AG04450 (cell line): ENCODE measurements around the gene PSME3. TPM values are rescaled to one million over a fixed set of nuclear protein-coding genes. Genes with fewer than 3 reads are reported as not detected.

ENCODE experiments used
- CTCF ChIA-PET: fragments of 300-600, 350-600 bp; formaldehyde crosslinking; extraction: SDS; loops from one replicate; lab custom pipeline; 2022; ENCODE audit warnings: antibody characterized with exemption, inconsistent platforms; lab: Charles Lee
- POLR2A ChIA-PET: fragments of 350-600 bp; formaldehyde crosslinking; extraction: SDS; loops from one replicate; lab custom pipeline; 2021; ENCODE audit warnings: antibody characterized with exemption, inconsistent platforms; lab: Yijun Ruan, JAX
- DNase-seq: peaks from one replicate; pipeline ENCODE4 v3.0.0-alpha.2; 2011; ENCODE audit warnings: low read depth, low spot score
- H3K27ac ChIP-seq: one replicate; pipeline ENCODE4 v1.5.1; 2012; ENCODE audit warnings: low read depth, low read length, control low read depth
- H3K27me3 ChIP-seq: one replicate; pipeline ENCODE4 v1.6.0; 2012; ENCODE audit warnings: low read length; ENCODE audit not compliant: control insufficient read depth, insufficient read depth
- H3K4me3 ChIP-seq: 2 replicates; pipeline ENCODE4 v1.5.1; 2011; ENCODE audit warnings: mild to moderate bottlenecking, low read depth, low read length, control low read depth
- H3K9me3 ChIP-seq: 2 replicates; pipeline ENCODE4 v1.5.1; 2012; ENCODE audit warnings: low read length; ENCODE audit not compliant: control insufficient read depth, insufficient read depth
- CTCF ChIP-seq: IDR thresholded peaks from 2 replicates; pipeline ENCODE4 v1.5.1; 2011; ENCODE audit warnings: low read depth, low read length, control low read depth, inconsistent platforms
- polyA plus RNA-seq: library from polyadenylated mRNA; depleted of rRNA; stranded (reverse); fragments of >200 nt; gene quantifications from 2 replicates; pipeline ENCODE4 v1.2.3, GENCODE V29; 2011

Gene PSME3
- polyA plus RNA-seq, 1 experiment: 129 TPM

- CTCF ChIA-PET: interaction anchor here (0.6 to 4.4 kb wide), 12 partner anchors 9 to 153 kb away, joined by 3 to 98 read pairs (median 6); partner anchors contain the start of genes PSME3 and RPL27
- H3K27me3 ChIP-seq: no peaks in the 10 kb centered on the region
- no peak within 1 kb of the TSS for H3K4me3 ChIP-seq
- no peak within 1 kb of the TSS for H3K27ac ChIP-seq
- TF ChIP-seq CTCF: no peak
- POLR2A ChIA-PET: interaction anchor here (1.1 to 1.5 kb wide), 3 partner anchors 20 to 153 kb away, joined by 3 to 8 read pairs (median 3); partner anchors contain the start of genes BECN1 and RPL27
- H3K9me3 ChIP-seq: no peaks in the 10 kb centered on the region
- DNase-seq: no peak
These were observed 11.1 kb downstream of the PSME3 start, which contains the start of gene AOC2 for GRCh38 chr17:42844271-42844670. Gene AOC2 (plus strand): TSS chr17:42844580. CDS start chr17:42844627, 47 bp downstream.

DNA sequence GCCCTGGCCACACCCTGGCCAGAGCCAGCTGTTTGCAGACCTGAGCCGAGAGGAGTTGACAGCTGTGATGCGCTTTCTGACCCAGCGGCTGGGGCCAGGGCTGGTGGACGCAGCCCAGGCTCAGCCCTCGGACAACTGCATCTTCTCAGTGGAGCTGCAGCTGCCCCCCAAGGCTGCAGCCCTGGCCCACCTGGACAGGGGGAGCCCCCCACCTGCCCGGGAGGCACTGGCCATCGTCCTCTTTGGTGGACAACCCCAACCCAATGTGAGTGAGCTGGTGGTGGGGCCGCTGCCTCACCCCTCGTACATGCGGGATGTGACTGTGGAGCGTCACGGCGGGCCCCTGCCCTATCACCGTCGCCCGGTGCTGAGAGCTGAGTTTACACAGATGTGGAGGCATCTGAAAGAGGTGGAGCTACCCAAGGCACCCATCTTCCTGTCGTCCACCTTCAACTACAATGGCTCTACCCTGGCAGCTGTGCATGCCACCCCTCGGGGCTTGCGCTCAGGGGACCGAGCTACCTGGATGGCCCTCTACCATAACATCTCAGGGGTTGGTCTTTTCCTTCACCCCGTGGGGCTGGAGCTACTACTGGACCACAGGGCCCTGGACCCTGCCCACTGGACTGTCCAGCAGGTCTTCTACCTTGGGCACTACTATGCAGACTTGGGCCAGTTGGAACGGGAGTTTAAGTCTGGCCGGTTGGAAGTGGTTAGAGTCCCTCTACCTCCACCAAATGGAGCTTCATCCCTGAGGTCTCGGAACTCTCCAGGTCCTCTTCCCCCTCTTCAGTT, 11.8 kb downstream of the PSME3 start:
- no peak for TF ChIP-seq CTCF
- ChIA-PET POLR2A (interaction anchor here (1.1 to 1.5 kb wide), 3 partner anchors 21 to 153 kb away, joined by 3 to 8 read pairs (median 3); partner anchors contain the start of genes BECN1 and RPL27), CTCF (interaction anchor here (0.5 to 4.4 kb wide), 8 partner anchors 9 to 152 kb away, joined by 3 to 98 read pairs (median 4); no protein-coding TSS in a partner anchor)
- Histone ChIP-seq H3K4me3 (no peak overlapping the region), H3K27ac (no peak overlapping the region), H3K9me3 (no peaks in the 10 kb centered on the region), H3K27me3 (peaks cover 4% of the 10 kb centered on the region)
- DNase-seq: no peak

DNA sequence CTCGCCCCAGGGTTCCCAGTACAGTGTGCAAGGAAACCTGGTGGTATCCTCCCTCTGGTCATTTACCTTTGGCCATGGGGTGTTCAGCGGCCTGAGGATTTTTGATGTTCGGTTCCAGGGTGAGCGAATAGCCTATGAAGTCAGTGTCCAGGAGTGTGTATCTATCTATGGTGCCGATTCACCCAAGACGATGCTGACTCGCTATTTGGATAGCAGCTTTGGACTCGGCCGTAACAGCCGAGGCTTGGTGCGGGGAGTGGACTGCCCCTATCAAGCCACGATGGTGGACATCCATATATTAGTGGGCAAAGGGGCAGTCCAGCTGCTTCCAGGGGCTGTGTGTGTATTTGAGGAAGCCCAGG, 12.3 kb downstream of the PSME3 start:
- Histone ChIP-seq H3K4me3 (no peak overlapping the region), H3K27me3 (peaks cover 4% of the 10 kb centered on the region), H3K27ac (no peak overlapping the region), H3K9me3 (no peaks in the 10 kb centered on the region)
- no peak for TF ChIP-seq CTCF
- ChIA-PET POLR2A (interaction anchor here (1.5 kb wide), 1 partner anchor 83 kb away, joined by 8 read pairs; no protein-coding TSS in a partner anchor), CTCF (interaction anchor here (0.7 to 4.4 kb wide), 4 partner anchors 84 to 292 kb away, joined by 3 to 98 read pairs (median 35); no protein-coding TSS in a partner anchor)
- DNase-seq: no peak

- POLR2A ChIA-PET: interaction anchor here (1.5 kb wide), 1 partner anchor 83 kb away, joined by 8 read pairs; no protein-coding TSS in a partner anchor
- no peak for DNase-seq
- TF ChIP-seq CTCF: no peak
- no peak overlapping the region for H3K27ac ChIP-seq
- H3K27me3 ChIP-seq: peaks cover 10% of the 10 kb centered on the region
- H3K9me3 ChIP-seq: no peaks in the 10 kb centered on the region
- CTCF ChIA-PET: interaction anchor here (0.7 to 4.4 kb wide), 3 partner anchors 83 to 292 kb away, joined by 6 to 98 read pairs (median 64); no protein-coding TSS in a partner anchor
- no peak overlapping the region for H3K4me3 ChIP-seq
These were observed 12.9 kb downstream of the PSME3 start for GRCh38 chr17:42845918-42846593.
